ENCODE measurements around the gene CALB2.

DNA sequence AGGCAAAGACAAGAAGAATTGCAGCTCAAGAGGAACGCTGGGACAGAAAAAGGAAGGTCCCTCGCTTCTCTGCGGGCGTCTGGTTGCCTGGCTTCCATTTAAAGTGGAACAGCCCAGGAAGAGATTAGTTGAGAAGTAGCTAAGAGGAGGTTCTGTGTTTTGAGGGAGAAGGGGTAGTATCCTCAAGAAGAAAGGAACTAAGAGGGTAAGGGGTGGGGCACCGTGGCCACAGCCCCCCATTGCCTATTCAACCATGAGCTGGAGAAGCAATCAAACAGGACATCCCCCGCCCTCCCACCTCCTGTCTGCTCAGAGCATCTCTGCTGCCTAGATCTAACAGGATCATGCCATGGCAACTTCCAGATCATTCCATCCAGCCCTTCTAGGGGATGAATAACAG lies 18.1 kb upstream of the CALB2 start:
- TF ChIP-seq, protein P1, sequence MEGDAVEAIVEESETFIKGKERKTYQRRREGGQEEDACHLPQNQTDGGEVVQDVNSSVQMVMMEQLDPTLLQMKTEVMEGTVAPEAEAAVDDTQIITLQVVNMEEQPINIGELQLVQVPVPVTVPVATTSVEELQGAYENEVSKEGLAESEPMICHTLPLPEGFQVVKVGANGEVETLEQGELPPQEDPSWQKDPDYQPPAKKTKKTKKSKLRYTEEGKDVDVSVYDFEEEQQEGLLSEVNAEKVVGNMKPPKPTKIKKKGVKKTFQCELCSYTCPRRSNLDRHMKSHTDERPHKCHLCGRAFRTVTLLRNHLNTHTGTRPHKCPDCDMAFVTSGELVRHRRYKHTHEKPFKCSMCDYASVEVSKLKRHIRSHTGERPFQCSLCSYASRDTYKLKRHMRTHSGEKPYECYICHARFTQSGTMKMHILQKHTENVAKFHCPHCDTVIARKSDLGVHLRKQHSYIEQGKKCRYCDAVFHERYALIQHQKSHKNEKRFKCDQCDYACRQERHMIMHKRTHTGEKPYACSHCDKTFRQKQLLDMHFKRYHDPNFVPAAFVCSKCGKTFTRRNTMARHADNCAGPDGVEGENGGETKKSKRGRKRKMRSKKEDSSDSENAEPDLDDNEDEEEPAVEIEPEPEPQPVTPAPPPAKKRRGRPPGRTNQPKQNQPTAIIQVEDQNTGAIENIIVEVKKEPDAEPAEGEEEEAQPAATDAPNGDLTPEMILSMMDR (conservative IDR thresholded peaks at IDR 0.05; ENCODE audit: low read length): no peak
- no peak for TF ChIP-seq EZH2phosphoT487 (IDR thresholded peaks at IDR 0.05; ENCODE audit: borderline replicate concordance)

All from Loucy (cell line).